ENCODE data around the gene PLAAT1. TPM values are rescaled to one million over a fixed set of nuclear protein-coding genes. Genes with fewer than 3 reads are reported as not detected.

Gene PLAAT1
- polyA plus RNA-seq, 3 donors = not detected

DNA sequence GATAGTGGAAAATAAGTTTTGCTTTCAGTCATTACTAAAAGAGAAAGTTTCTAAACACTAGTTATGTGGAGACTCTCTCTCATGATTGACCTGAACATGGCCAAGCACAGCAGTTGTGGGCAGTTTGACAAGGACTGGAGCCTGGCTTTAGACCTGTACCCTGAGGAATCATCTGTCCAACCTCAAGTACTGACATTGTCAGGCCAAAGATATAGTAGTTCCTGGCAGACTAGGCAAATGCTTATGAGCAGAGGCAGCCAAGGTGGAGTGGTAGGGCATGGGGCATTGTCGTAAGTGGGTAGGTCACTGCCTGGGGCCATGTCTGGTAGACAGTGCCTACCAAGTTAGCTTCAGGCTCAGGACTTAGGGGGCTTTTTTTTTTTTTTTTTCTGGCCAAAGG lies 20.9 kb downstream of the PLAAT1 start:
- no peaks in the 10 kb centered on the region for H3K36me3 Mint-ChIP-seq
- intact Hi-C loops (cut with micrococcal nuclease) = no loop called here
- no peak overlapping the region for H3K27ac Mint-ChIP-seq
- no peak for DNase-seq
- Histone ChIP-seq H3K36me3 (replicated peaks in 1 of 2; ENCODE audit: control insufficient read depth in 1 of 2, insufficient read depth in 2 of 2, low read length in 2 of 2) (no peaks in the 10 kb centered on the region), H3K79me2 (ENCODE audit: insufficient read depth, low read length) (no peaks in the 10 kb centered on the region), H3K9ac (ENCODE audit: insufficient read depth, low read length, poor library complexity, severe bottlenecking) (no peak overlapping the region), H3K4me1 (ENCODE audit: control insufficient read depth in 1 of 2, insufficient read depth in 2 of 2, low read length in 2 of 2) (no peaks in the 10 kb centered on the region), H3K4me2 (replicated peaks; ENCODE audit: extremely low read depth, low read length, poor library complexity, severe bottlenecking) (no peak overlapping the region), H2AFZ (ENCODE audit: insufficient read depth, low read depth, low read length, poor library complexity, severe bottlenecking) (no peak overlapping the region), H3K9me3 (replicated peaks in 1 of 2; ENCODE audit: control insufficient read depth in 1 of 2, insufficient read depth in 1 of 2, low read length in 2 of 2) (no peaks in the 10 kb centered on the region), H3K4me3 (replicated peaks in 1 of 3; ENCODE audit: low read depth in 2 of 3, low read length in 3 of 3) (no peak overlapping the region), H3K27me3 (ENCODE audit: control insufficient read depth in 2 of 2, insufficient read depth in 2 of 2, low read length in 2 of 2) (no peaks in the 10 kb centered on the region), H4K20me1 (ENCODE audit: insufficient read depth, low read length) (no peaks in the 10 kb centered on the region), H3K27ac (ENCODE audit: low read depth in 1 of 2, low read length in 2 of 2) (no peak overlapping the region)
- no peak overlapping the region for H3K4me3 Mint-ChIP-seq
- TF ChIP-seq, protein P1, sequence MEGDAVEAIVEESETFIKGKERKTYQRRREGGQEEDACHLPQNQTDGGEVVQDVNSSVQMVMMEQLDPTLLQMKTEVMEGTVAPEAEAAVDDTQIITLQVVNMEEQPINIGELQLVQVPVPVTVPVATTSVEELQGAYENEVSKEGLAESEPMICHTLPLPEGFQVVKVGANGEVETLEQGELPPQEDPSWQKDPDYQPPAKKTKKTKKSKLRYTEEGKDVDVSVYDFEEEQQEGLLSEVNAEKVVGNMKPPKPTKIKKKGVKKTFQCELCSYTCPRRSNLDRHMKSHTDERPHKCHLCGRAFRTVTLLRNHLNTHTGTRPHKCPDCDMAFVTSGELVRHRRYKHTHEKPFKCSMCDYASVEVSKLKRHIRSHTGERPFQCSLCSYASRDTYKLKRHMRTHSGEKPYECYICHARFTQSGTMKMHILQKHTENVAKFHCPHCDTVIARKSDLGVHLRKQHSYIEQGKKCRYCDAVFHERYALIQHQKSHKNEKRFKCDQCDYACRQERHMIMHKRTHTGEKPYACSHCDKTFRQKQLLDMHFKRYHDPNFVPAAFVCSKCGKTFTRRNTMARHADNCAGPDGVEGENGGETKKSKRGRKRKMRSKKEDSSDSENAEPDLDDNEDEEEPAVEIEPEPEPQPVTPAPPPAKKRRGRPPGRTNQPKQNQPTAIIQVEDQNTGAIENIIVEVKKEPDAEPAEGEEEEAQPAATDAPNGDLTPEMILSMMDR (IDR thresholded peaks at IDR 0.05) = no peak
- H3K9me3 Mint-ChIP-seq = peaks cover 0 to 5% (median 1%) of the 10 kb centered on the region in 7 donors
- H3K27me3 Mint-ChIP-seq (ENCODE audit: low read depth in 3 of 3) = no peaks in the 10 kb centered on the region
- WGBS (ENCODE audit: insufficient coverage) = 100% methylated on average over 1 of the region's 1 CpG
- no peaks in the 10 kb centered on the region for H3K4me1 Mint-ChIP-seq

DNA sequence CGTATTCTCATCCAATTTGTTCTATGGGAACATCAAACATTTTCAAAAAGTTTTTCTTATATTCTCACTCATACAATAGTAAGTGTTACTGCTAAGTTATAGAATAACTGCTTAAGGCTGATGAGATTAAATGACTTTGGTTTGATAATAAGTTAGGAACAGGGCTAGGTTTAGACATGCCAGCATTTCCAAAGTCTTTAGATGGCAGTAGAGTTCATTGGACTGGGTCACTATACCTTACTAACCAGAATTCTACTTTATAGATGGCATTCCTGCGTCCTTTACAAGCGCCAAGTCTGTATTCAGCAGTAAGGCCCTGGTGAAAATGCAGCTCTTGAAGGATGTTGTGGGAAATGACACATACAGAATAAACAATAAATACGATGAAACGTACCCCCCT lies 21.7 kb downstream of the PLAAT1 start:
- TF ChIP-seq, protein P1 (IDR thresholded peaks at IDR 0.05) = no peak
- Histone ChIP-seq H3K27ac (ENCODE audit: low read depth in 1 of 2, low read length in 2 of 2) (no peak overlapping the region), H2AFZ (ENCODE audit: insufficient read depth, low read depth, low read length, poor library complexity, severe bottlenecking) (no peak overlapping the region), H3K4me2 (replicated peaks; ENCODE audit: extremely low read depth, low read length, poor library complexity, severe bottlenecking) (no peak overlapping the region), H3K36me3 (replicated peaks in 1 of 2; ENCODE audit: control insufficient read depth in 1 of 2, insufficient read depth in 2 of 2, low read length in 2 of 2) (no peaks in the 10 kb centered on the region), H3K4me1 (ENCODE audit: control insufficient read depth in 1 of 2, insufficient read depth in 2 of 2, low read length in 2 of 2) (no peaks in the 10 kb centered on the region), H3K27me3 (ENCODE audit: control insufficient read depth in 2 of 2, insufficient read depth in 2 of 2, low read length in 2 of 2) (no peaks in the 10 kb centered on the region), H3K79me2 (ENCODE audit: insufficient read depth, low read length) (no peaks in the 10 kb centered on the region), H4K20me1 (ENCODE audit: insufficient read depth, low read length) (no peaks in the 10 kb centered on the region), H3K4me3 (replicated peaks in 1 of 3; ENCODE audit: low read depth in 2 of 3, low read length in 3 of 3) (no peak overlapping the region), H3K9me3 (replicated peaks in 1 of 2; ENCODE audit: control insufficient read depth in 1 of 2, insufficient read depth in 1 of 2, low read length in 2 of 2) (no peaks in the 10 kb centered on the region), H3K9ac (ENCODE audit: insufficient read depth, low read length, poor library complexity, severe bottlenecking) (no peak overlapping the region)
- WGBS (ENCODE audit: insufficient coverage) = no CpG with 5 or more reads among the region's 5 CpGs
- no peaks in the 10 kb centered on the region for H3K27me3 Mint-ChIP-seq (ENCODE audit: low read depth in 3 of 3)
- no peaks in the 10 kb centered on the region for H3K4me1 Mint-ChIP-seq
- no peak overlapping the region for H3K27ac Mint-ChIP-seq
- no peak for DNase-seq
- no peaks in the 10 kb centered on the region for H3K36me3 Mint-ChIP-seq
- peaks cover 0 to 5% (median 0%) of the 10 kb centered on the region in 7 donors for H3K9me3 Mint-ChIP-seq
- intact Hi-C loops (cut with micrococcal nuclease) = no loop called here
- H3K4me3 Mint-ChIP-seq = no peak overlapping the region
